Hepatocyte (in vitro differentiated cells): ENCODE results near the gene NOTCH1. TPM values are rescaled to one million over a fixed set of nuclear protein-coding genes. Genes with fewer than 3 reads are reported as not detected.

ENCODE experiments used
- DNase-seq: peaks from one replicate; pipeline ENCODE4 v3.0.0-alpha.2; 2016; ENCODE audit warnings: low spot score
- H2AFZ ChIP-seq: fragments of 200-600 bp; sonication (generic); 2 replicates; pipeline ENCODE4 v1.6.0; 2016; ENCODE audit warnings: antibody characterized with exemption, mild to moderate bottlenecking
- H3K27ac ChIP-seq: fragments of 200-600 bp; sonication (generic); 2 replicates; pipeline ENCODE4 v1.5.1; 2016; ENCODE audit warnings: mild to moderate bottlenecking
- H3K27me3 ChIP-seq: fragments of 200-600 bp; sonication (generic); 2 replicates; pipeline ENCODE4 v1.6.1; 2016
- H3K36me3 ChIP-seq: fragments of 200-600 bp; sonication (generic); replicated peaks from 2 replicates; pipeline ENCODE4 v1.5.1; 2016; ENCODE audit warnings: low read depth; ENCODE audit not compliant: insufficient read depth
- H3K4me1 ChIP-seq: fragments of 200-600 bp; sonication (generic); 2 replicates; pipeline ENCODE4 v1.5.1; 2016; ENCODE audit warnings: mild to moderate bottlenecking, moderate library complexity; ENCODE audit not compliant: insufficient read depth
- H3K4me2 ChIP-seq: fragments of 200-600 bp; sonication (generic); 2 replicates; pipeline ENCODE4 v1.6.0; 2016
- H3K4me3 ChIP-seq: fragments of 200-600 bp; sonication (generic); 2 replicates; pipeline ENCODE4 v1.5.1; 2016; ENCODE audit warnings: mild to moderate bottlenecking
- H3K79me2 ChIP-seq: fragments of 200-600 bp; sonication (generic); 2 replicates; pipeline ENCODE4 v1.6.0; 2017; ENCODE audit warnings: mild to moderate bottlenecking
- H3K9me2 ChIP-seq: fragments of 200-600 bp; sonication (generic); replicated peaks from 2 replicates; pipeline ENCODE4 v1.6.0; 2017; ENCODE audit warnings: mild to moderate bottlenecking; ENCODE audit not compliant: insufficient read depth
- H3K9me3 ChIP-seq: fragments of 200-600 bp; sonication (generic); 2 replicates; pipeline ENCODE4 v1.5.1; 2016; ENCODE audit warnings: low read depth, mild to moderate bottlenecking
- H4K20me1 ChIP-seq: fragments of 200-600 bp; sonication (generic); 2 replicates; pipeline ENCODE4 v1.6.0; 2016; ENCODE audit warnings: mild to moderate bottlenecking; ENCODE audit not compliant: insufficient read depth, poor library complexity, severe bottlenecking
- CTCF ChIP-seq: fragments of 200-600 bp; sonication (generic); IDR thresholded peaks from 2 replicates; pipeline ENCODE4 v1.5.1; 2016; ENCODE audit warnings: antibody characterized with exemption, mild to moderate bottlenecking; ENCODE audit not compliant: poor library complexity
- EZH2 ChIP-seq: fragments of 200-600 bp; sonication (generic); IDR thresholded peaks from 2 replicates; pipeline ENCODE4 v1.6.1; 2016; ENCODE audit warnings: antibody characterized with exemption, mild to moderate bottlenecking, borderline replicate concordance
- EZH2phosphoT487 ChIP-seq: fragments of 200-600 bp; sonication (generic); IDR thresholded peaks from one replicate; pipeline ENCODE4 v1.6.1; 2018; ENCODE audit warnings: antibody characterized with exemption, mild to moderate bottlenecking, low read depth, moderate library complexity; ENCODE audit not compliant: unreplicated experiment, severe bottlenecking
- WGBS: methylation state at CpG from one replicate; pipeline ENCODE4 v1.1.6; 2016; ENCODE audit warnings: low lambda C conversion rate; ENCODE audit errors: missing lambda C conversion rate; 5-methylcytosine and 5-hydroxymethylcytosine counted together
- polyA plus RNA-seq: library from polyadenylated mRNA; unstranded; fragments of >200 nt; fragmentation: Nextera tagmentation; extraction: Ambion mirVana; gene quantifications from 2 replicates; pipeline ENCODE4 v1.2.1, GENCODE V29; 2016
- total RNA-seq: library from RNA; depleted of rRNA; stranded (reverse); fragments of >200 nt; gene quantifications from 2 replicates; pipeline ENCODE4 v1.2.3, GENCODE V29; 2014

NOTCH1 gene
- total and polyA plus RNA-seq, 2 experiments from 2014 or later = 5.3 to 6.5 TPM

GRCh38 chr9:136487672-136488071 is 58.2 kb downstream of the NOTCH1 start:
- Histone ChIP-seq H3K27ac (no peak overlapping the region), H3K9me3 (no peaks in the 10 kb centered on the region), H3K79me2 (peaks cover under 1% of the 10 kb centered on the region), H3K4me2 (no peak overlapping the region), H3K9me2 (no peaks in the 10 kb centered on the region), H3K4me1 (no peaks in the 10 kb centered on the region), H2AFZ (no peak overlapping the region), H4K20me1 (no peaks in the 10 kb centered on the region), H3K27me3 (no peaks in the 10 kb centered on the region), H3K36me3 (no peaks in the 10 kb centered on the region), H3K4me3 (no peak overlapping the region)
- DNase-seq = no peak
- TF ChIP-seq CTCF (no peak), EZH2phosphoT487 (no peak), EZH2 (no peak)
- WGBS = 84% methylated on average over 7 of the region's 7 CpGs

GRCh38 chr9:136486823-136487620 is 58.8 kb downstream of the NOTCH1 start:
- Histone ChIP-seq H3K4me3 (no peak overlapping the region), H3K4me1 (no peaks in the 10 kb centered on the region), H3K27me3 (no peaks in the 10 kb centered on the region), H3K9me3 (no peaks in the 10 kb centered on the region), H3K4me2 (no peak overlapping the region), H2AFZ (no peak overlapping the region), H4K20me1 (peaks cover 4% of the 10 kb centered on the region), H3K36me3 (no peaks in the 10 kb centered on the region), H3K9me2 (no peaks in the 10 kb centered on the region), H3K79me2 (peaks cover 7% of the 10 kb centered on the region), H3K27ac (no peak overlapping the region)
- DNase-seq = no peak
- 94% methylated on average over 17 of the region's 18 CpGs for WGBS
- TF ChIP-seq EZH2 (no peak), CTCF (no peak), EZH2phosphoT487 (no peak)

GRCh38 chr9:136486131-136486530 is 59.7 kb downstream of the NOTCH1 start:
- H3K9me2 ChIP-seq = no peaks in the 10 kb centered on the region
- H3K4me3 ChIP-seq = no peak overlapping the region
- H3K4me1 ChIP-seq = peaks cover 6% of the 10 kb centered on the region
- no peak for DNase-seq
- H4K20me1 ChIP-seq = peaks cover 13% of the 10 kb centered on the region
- H2AFZ ChIP-seq = no peak overlapping the region
- peaks cover 16% of the 10 kb centered on the region for H3K79me2 ChIP-seq
- H3K9me3 ChIP-seq = no peaks in the 10 kb centered on the region
- no peak overlapping the region for H3K27ac ChIP-seq
- no peaks in the 10 kb centered on the region for H3K27me3 ChIP-seq
- no peaks in the 10 kb centered on the region for H3K36me3 ChIP-seq
- no peak for TF ChIP-seq EZH2
- no peak for TF ChIP-seq CTCF
- H3K4me2 ChIP-seq = no peak overlapping the region
- WGBS = 93% methylated on average over 7 of the region's 7 CpGs
